GM19324 (cell line): Measurements from ENCODE around the gene METTL8.

Experiments
- ATAC-seq: cut with Tn5 transposase; IDR thresholded peaks from one replicate; pipeline ENCODE4 v1.9.1; 2021; ENCODE audit warnings: mild to moderate bottlenecking, moderate library complexity; ENCODE audit not compliant: unreplicated experiment, low FRiP score

Gene METTL8

GRCh38 chr2:171271386-171271785 is 162.4 kb downstream of the METTL8 start:
- ATAC-seq, result no peak

GRCh38 chr2:171267855-171268629 is 165.7 kb downstream of the METTL8 start:
- no peak for ATAC-seq
